HCT116 (cell line): ENCODE measurements around the gene DENND5B. TPM values are rescaled to one million over a fixed set of nuclear protein-coding genes. Genes with fewer than 3 reads are reported as not detected.

Experiments used
- ATAC-seq: fragments of 200-7000 bp; cut with Tn5 transposase; 2 replicates; pipeline ENCODE4 v1.9.1; 2020; ENCODE audit warnings: mild to moderate bottlenecking, moderate library complexity
- BruUV-seq: library from RNA; stranded (reverse); fragments of 400-500 nt; replicated peaks from 2 replicates; lab custom pipeline; 2021; lab: Mats Ljungman, UMichigan
- CTCF ChIA-PET: fragments of 300-600 bp; sonication (Branson Sonifier 250); formaldehyde crosslinking; loops from one replicate; lab custom pipeline; 2021; ENCODE audit warnings: antibody characterized with exemption; lab: Charles Lee
- POLR2A ChIA-PET: fragments of 300-600, 350-600 bp; sonication (Branson Sonifier 250); formaldehyde crosslinking; loops from one replicate; lab custom pipeline; 2021; ENCODE audit warnings: antibody characterized with exemption; lab: Charles Lee
- RAD21 ChIA-PET, 2 experiments: fragments of 300-600 bp; sonication (Branson Sonifier 250); formaldehyde crosslinking; loops; one replicate each; lab custom pipeline; 2023; ENCODE audit warnings: low total read pairs in 2 of 2; ENCODE audit not compliant: uncharacterized antibody in 2 of 2, unreplicated experiment in 2 of 2, low non-redundant PET in 1 of 2; lab: Charles Lee
- DNase-seq: peaks from one replicate; pipeline ENCODE4 v3.0.0-alpha.2; 2010; ENCODE audit warnings: low read depth, low spot score
- H2AFZ ChIP-seq: fragments of 200-600 bp; shearing (Covaris generic), sonication (generic); 2 replicates; pipeline ENCODE4 v1.6.1; 2017; ENCODE audit warnings: low read depth, mixed run types, mixed read lengths, antibody characterized with exemption, low read length; ENCODE audit not compliant: poor library complexity, severe bottlenecking
- H3K27ac ChIP-seq: 2 replicates; pipeline ENCODE4 v1.5.1; 2012; ENCODE audit warnings: low read depth, low read length
- H3K27me3 ChIP-seq: fragments of 200-600 bp; sonication (generic); 2 replicates; pipeline ENCODE4 v1.6.1; 2016; ENCODE audit warnings: mixed run types, low read length, mixed read lengths; ENCODE audit not compliant: insufficient read depth
- H3K36me3 ChIP-seq, 2 experiments: fragments of 200-500 bp in 1 of 2; fragments of 200-600 bp in 1 of 2; sonication (Bioruptor generic) in 1 of 2; sonication (generic) in 1 of 2; 2 replicates each; pipeline versions ENCODE4 v1.5.1 to v1.6.1; 2014 to 2016; ENCODE audit warnings: low read length in 2 of 2, inconsistent platforms in 1 of 2, mixed read lengths in 1 of 2, mixed run types in 1 of 2; ENCODE audit not compliant: insufficient read depth in 2 of 2, control insufficient read depth in 1 of 2
- H3K4me1 ChIP-seq, 2 experiments: fragments of 200-600 bp in 1 of 2; sonication (generic) in 1 of 2; 2 replicates each; pipeline versions ENCODE4 v1.5.1 to v1.6.1; 2012 to 2017; ENCODE audit warnings: low read length in 2 of 2, inconsistent platforms in 1 of 2, mild to moderate bottlenecking in 1 of 2, mixed read lengths in 1 of 2, mixed run types in 1 of 2, moderate library complexity in 1 of 2; ENCODE audit not compliant: insufficient read depth in 2 of 2, control insufficient read depth in 1 of 2
- H3K4me2 ChIP-seq: fragments of 200-600 bp; sonication (generic); 2 replicates; pipeline ENCODE4 v1.6.1; 2017; ENCODE audit warnings: mixed run types, low read length, mixed read lengths
- H3K4me3 ChIP-seq, 2 experiments: fragments of 200-600 bp in 1 of 2; sonication (generic) in 1 of 2; replicated peaks in 1 of 2; 2 replicates each; pipeline ENCODE4 v1.5.1; 2011 to 2016; ENCODE audit warnings: low read length in 2 of 2, control low read depth in 1 of 2, low read depth in 1 of 2, mild to moderate bottlenecking in 1 of 2, mixed read lengths in 1 of 2, mixed run types in 1 of 2
- H3K79me2 ChIP-seq: fragments of 200-600 bp; sonication (generic); 2 replicates; pipeline ENCODE4 v1.6.1; 2017; ENCODE audit warnings: mild to moderate bottlenecking, mixed run types, low read length, moderate library complexity, mixed read lengths; ENCODE audit not compliant: insufficient read depth
- H3K9ac ChIP-seq: fragments of 200-600 bp; sonication (generic); 2 replicates; pipeline ENCODE4 v1.6.1; 2016; ENCODE audit warnings: low read length, mixed read lengths
- H3K9me2 ChIP-seq: fragments of 200-600 bp; sonication (generic), shearing (Covaris generic); 2 replicates; pipeline ENCODE4 v1.6.1; 2017; ENCODE audit warnings: mixed run types, mild to moderate bottlenecking, moderate library complexity; ENCODE audit not compliant: insufficient read depth
- H3K9me3 ChIP-seq, 2 experiments: fragments of 200-500 bp in 1 of 2; fragments of 200-600 bp in 1 of 2; sonication (Bioruptor generic) in 1 of 2; sonication (generic) in 1 of 2; 2 replicates each; pipeline ENCODE4 v1.6.1; 2014 to 2017; ENCODE audit warnings: low read length in 2 of 2, mixed read lengths in 2 of 2, inconsistent platforms in 1 of 2, low read depth in 1 of 2, mild to moderate bottlenecking in 1 of 2, mixed run types in 1 of 2, moderate library complexity in 1 of 2; ENCODE audit not compliant: control insufficient read depth in 1 of 2, insufficient read depth in 1 of 2
- H4K20me1 ChIP-seq: fragments of 200-600 bp; sonication (generic), shearing (Covaris generic); 2 replicates; pipeline ENCODE4 v1.6.1; 2017; ENCODE audit warnings: mixed run types, mild to moderate bottlenecking, moderate library complexity; ENCODE audit not compliant: insufficient read depth
- CBX3 ChIP-seq: IDR thresholded peaks from 2 replicates; pipeline ENCODE4 v1.6.1; 2012; ENCODE audit warnings: low read depth
- EGR1 ChIP-seq: IDR thresholded peaks from 2 replicates; pipeline ENCODE4 v1.6.1; 2012; ENCODE audit warnings: low read depth
- SP1 ChIP-seq: IDR thresholded peaks from 2 replicates; pipeline ENCODE4 v1.6.1; 2012; ENCODE audit warnings: low read depth
- TCF7L2 ChIP-seq: IDR thresholded peaks from 2 replicates; pipeline ENCODE4 v1.7.0; 2011; ENCODE audit warnings: borderline replicate concordance, inconsistent platforms; ENCODE audit not compliant: insufficient read depth, insufficient read length; ENCODE audit errors: extremely low read depth
- YY1 ChIP-seq: IDR thresholded peaks from 2 replicates; pipeline ENCODE4 v1.6.1; 2011; ENCODE audit warnings: low read length, low read depth, moderate library complexity, mild to moderate bottlenecking; ENCODE audit not compliant: insufficient replicate concordance; ENCODE audit errors: extremely low read depth
- intact Hi-C: fragments of 100-400 bp; cut with micrococcal nuclease; formaldehyde crosslinking; loops from 2 replicates; pipeline ENCODE4 v1.10.0; 2022
- total RNA-seq: library from RNA; stranded (reverse); gene quantifications from one replicate; pipeline ENCODE4 v1.2.1, GENCODE V29; 2021; ENCODE audit not compliant: unreplicated experiment
- TF ChIP-seq, protein P1 (sequence below): IDR thresholded peaks from 2 replicates; pipeline ENCODE4 v1.6.1; 2012

The DENND5B gene
- total RNA-seq, 1 experiment from 2014 or later = 19.2 TPM

GRCh38 chr12:31589904-31590641, 863 bp downstream of the DENND5B start (continued):
- TF ChIP-seq, protein P1, sequence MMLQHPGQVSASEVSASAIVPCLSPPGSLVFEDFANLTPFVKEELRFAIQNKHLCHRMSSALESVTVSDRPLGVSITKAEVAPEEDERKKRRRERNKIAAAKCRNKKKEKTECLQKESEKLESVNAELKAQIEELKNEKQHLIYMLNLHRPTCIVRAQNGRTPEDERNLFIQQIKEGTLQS = no peak
- TF ChIP-seq YY1 = no peak
- peak; percentile 44; the same call in 1 of the 2 replicates for TF ChIP-seq SP1
- 0 out of 2 replicates have a peak, but pooled peaks have one; percentile 25 for TF ChIP-seq CBX3

- ATAC-seq = peak; percentile 76; the same call in 1 of the 2 replicates
- peak overlapping the region; percentile 82 for H3K4me2 ChIP-seq
- ChIA-PET RAD21 (no interaction called here), CTCF (no interaction called here), POLR2A (no interaction called here)
- no peak for TF ChIP-seq SP1
- TF ChIP-seq, protein P1 = no peak
- TF ChIP-seq EGR1 = 0 out of 2 replicates have a peak, but pooled peaks have one; percentile 22
- peak; percentile 94 for TF ChIP-seq TCF7L2
- H3K9me3 ChIP-seq = no peaks in the 10 kb centered on the region
- peak overlapping the region; percentile 50 to 74 for H3K4me3 ChIP-seq
- H3K27me3 ChIP-seq = no peaks in the 10 kb centered on the region
- intact Hi-C loops = no loop called here
- peak overlapping the region; percentile 77 for H3K9ac ChIP-seq
- DNase-seq = no peak
- peaks cover 48% of the 10 kb centered on the region for H3K79me2 ChIP-seq
- peak overlapping the region; percentile 99 for H3K27ac ChIP-seq
- no TSS peak for BruUV-seq
- no peaks in the 10 kb centered on the region for H3K36me3 ChIP-seq
- no peaks in the 10 kb centered on the region for H4K20me1 ChIP-seq
- no peak overlapping the region for H2AFZ ChIP-seq
- no peaks in the 10 kb centered on the region for H3K9me2 ChIP-seq
- H3K4me1 ChIP-seq = peaks cover 37 to 42% of the 10 kb centered on the region in 2 experiments
Observed at GRCh38 chr12:31589598-31589903, 1.4 kb downstream of the DENND5B start.
